HG03378 (cell line): ENCODE data around the gene PLD2.

Experiments used
- ATAC-seq: cut with Tn5 transposase; IDR thresholded peaks from one replicate; pipeline ENCODE4 v1.9.1; 2021; ENCODE audit warnings: mild to moderate bottlenecking, moderate library complexity; ENCODE audit not compliant: unreplicated experiment

PLD2 gene

DNA sequence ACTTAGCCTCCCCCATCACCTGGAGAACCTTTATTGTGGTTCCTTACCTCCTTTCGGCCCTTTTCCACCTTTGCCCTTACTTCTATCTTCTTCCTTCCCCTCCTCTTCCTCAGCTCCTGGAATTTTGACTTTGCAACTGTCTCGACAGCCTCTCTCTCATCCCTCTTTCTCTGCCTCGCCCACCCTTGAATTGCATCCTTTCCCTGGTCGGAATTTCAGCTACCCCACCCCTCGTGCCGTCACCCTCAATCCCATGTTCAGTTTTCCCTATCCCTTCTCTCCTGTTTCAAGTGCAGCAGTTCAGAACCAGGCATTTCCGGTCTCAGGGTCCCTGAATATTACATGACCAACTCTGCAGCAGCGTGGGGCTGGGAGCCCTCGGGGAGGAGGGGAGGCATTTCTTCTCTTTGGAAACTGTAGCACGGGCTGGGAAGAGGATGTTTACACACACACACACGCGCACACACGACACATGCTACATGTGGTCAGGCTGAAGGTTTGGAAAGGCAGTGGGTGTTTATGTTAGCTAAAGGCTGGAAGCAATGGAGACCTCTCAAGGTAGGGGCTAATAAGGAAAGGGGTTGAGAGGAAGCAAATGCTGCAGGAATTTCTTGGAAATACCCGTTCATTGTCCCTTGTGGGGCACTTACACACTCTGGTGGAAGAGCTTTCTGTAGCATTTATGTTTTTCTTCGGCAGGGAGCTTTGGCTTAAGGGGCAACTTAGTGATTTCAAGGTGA is 27.2 kb downstream of the PLD2 start:
- ATAC-seq, result no peak

GRCh38 chr17:4834681-4835020 is 27.7 kb downstream of the PLD2 start:
- ATAC-seq, result no peak

GRCh38 chr17:4836221-4836620 is 29.3 kb downstream of the PLD2 start:
- ATAC-seq, result no peak

GRCh38 chr17:4837471-4838308 is 30.7 kb downstream of the PLD2 start:
- ATAC-seq, result no peak

GRCh38 chr17:4838309-4838785 is 31.4 kb downstream of the PLD2 start:
- ATAC-seq, result no peak

- ATAC-seq, result no peak
Observed at GRCh38 chr17:4839221-4839620, 32.3 kb downstream of the PLD2 start.

DNA sequence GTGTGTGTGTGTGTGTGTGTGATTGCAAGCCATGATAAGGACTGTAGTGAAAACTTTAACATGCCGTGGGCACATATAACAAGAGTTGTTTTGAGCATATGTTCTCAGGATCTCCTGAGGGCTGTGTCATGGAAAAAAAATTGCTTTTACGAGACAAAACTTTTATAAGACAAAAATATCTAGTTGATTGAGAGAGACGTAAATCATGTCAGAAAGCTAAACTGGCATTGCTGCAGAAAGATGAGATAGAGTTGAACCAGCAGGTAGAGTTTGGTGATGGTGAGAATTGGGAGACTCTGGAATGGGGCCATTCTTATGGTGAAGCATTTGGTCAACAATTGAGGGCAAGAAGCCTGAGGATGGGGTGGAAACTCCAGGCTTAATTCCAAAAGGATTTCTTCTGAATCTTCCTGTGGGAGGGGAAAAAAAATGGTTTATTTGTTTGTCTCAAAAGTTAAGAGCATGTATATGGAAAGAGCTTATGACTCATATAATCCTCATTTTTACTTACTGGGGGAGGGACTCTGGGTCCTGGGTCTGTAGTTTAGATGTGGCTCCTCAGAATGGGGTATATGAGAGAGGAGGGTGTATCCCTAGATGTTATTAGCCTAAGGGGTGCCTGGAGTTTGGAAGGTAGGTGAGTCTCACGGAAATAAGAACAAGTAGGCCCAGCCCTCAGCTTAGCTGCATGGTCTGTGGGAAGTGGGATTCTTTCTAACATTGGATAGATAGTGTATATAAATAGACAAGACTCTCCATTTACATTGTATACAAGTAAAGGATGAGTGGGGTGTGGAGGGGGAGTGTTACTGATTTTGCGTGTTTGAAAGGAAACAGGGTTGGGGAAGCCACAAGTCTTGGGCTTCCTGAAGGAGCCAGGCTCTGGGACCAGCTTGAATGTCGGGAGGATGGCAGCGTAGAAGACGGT is 33.3 kb downstream of the PLD2 start:
- ATAC-seq, result no peak

DNA sequence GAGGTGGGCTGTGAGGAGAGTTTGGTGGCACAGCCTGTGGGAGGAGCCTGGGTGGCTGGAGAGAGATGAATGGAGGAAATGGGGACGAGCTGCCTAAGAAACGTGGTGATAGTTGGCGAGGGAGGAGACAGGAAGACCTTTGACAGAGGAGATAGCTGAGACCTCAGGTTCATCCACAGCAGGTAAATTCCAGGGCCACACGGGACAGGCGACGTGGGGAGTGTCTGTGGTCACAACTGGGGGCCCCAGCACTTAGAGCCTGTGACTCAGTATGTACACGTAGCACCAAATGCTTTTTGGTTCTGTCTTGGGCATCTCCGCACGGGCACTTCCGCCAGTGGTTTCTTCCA is 33.9 kb downstream of the PLD2 start:
- no peak for ATAC-seq

DNA sequence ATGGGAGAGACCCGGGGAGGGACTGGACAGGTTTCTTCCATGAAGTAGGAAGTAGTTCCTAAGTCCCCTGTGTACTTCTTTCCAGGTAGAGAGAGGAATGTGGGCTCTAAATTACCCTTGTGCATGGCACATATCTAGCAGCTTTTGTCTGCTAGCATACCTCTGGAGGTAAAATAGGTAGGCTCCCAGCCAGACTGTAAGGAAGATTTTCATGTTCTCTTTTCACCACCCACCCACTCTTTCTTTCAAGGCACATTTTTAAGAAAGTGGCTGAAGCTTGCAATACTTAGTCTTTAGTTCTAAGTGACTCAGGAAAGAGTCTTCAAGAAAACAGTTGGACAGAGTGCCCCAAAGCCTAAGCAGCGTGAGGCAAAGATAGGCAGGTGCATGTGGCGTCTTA is 35.4 kb downstream of the PLD2 start:
- no peak for ATAC-seq

GRCh38 chr17:4843321-4844000 is 36.5 kb downstream of the PLD2 start:
- no peak for ATAC-seq

DNA sequence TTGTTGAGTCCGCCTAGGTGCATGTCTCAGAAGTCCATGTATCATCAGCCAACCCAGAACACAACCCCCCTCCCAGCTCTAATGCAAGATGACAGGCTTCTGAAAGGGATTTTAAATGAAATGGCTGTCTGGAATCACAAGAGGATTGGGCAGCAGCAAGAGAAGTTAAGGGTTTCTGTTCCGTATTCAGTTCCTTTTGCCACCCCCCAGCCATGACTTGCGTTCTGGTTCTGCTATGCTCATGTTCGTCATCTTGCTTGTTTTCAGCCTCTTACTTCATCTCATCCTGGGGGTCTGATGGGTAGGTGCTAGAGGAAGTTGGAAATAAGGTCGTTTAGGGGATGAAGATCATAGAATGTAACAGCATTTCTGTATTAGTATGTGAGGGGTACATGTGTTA is 38.2 kb downstream of the PLD2 start:
- no peak for ATAC-seq

DNA sequence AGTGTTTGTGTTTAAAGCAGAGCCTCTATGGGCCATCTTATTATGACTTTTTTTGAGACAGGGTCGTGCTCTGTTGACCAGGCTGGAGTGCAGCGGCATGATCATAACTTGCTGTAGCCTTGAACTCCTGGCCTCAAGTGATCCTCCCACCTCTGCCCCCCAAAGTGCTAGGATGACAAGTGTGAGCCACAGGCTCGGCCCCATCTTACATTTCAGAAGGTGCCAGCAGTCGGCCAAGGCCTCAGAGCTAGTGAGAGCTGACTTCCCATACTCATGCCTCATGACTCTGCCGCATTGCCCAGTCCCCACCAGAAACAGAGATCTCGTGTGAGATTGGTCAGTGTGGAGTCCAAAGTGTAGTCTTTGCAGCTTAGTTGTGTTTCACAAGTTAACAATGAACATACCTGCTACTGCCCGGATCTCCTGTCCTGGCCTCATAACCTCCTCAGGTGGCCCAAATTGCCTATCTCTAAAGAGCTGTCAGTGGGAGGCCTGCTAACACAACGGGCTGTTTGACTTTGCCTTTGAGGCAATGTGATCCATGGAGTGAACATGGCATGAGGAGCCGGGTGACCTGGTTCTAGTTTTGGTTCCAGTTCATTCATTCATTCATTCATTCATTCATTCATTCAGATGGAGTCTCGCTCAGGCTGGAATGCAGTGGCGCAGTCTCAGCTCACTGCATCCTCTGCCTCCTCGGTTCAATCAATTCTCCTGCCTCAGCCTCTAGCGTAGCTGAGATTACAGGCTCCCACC is 39.9 kb downstream of the PLD2 start:
- ATAC-seq, result no peak

- no peak for ATAC-seq
Observed at GRCh38 chr17:4849011-4849536, 42.1 kb downstream of the PLD2 start.

- no peak for ATAC-seq
Observed at GRCh38 chr17:4850246-4850645, 43.3 kb downstream of the PLD2 start.

- no peak for ATAC-seq
Observed at GRCh38 chr17:4851084-4851483, 44.1 kb downstream of the PLD2 start.

DNA sequence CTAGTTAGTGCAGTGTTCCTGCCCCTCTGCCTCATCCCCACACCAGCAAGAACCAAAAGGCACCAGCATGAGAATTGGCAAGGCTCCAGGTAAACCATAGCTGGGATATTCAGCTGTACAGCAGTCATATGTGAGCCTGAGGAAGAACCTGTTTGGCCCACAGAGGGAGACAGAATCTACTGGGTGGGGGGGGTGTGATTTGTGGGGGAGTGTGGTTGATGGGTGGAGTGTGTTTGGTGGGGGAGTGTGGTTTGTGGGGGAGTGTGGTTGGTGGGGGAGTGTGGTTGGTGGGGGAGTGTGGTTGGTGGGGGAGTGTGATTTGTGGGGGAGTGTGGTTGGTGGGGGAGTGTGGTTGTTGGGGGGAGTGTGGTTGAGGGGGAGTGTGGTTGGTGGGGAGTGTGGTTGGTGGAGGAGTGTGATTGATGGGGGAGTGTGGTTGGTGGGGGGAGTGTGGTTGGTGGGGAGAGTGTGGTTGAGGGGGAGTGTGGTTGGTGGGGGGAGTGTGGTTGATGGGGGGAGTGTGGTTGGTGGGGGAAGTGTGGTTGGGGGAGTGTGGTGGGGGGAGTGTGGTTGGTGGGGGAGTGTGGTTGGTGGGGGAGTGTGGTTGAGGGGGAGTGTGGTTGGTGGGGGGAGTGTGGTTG is 45.7 kb downstream of the PLD2 start:
- no peak for ATAC-seq

DNA sequence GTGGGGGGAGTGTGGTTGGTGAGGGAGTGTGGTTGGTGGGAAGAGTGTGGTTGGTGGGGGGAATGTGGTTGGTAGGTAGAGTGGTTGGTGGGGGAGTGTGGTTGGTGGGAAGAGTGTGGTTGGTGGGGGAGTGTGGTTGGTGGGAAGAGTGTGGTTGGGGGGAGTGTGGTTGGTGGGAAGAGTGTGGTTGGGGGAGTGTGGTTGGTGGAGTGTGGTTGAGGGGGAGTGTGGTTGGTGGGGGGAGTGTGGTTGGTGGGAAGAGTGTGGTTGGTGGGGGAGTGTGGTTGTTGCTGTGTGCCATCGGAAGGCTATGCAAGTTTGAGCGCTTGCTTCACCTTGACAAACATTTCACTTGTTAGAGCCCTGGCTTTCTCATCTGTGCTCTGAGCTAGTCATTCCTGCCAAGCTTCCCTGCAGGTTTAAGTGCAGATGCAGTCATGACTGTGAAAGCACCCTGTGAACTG is 46.3 kb downstream of the PLD2 start:
- no peak for ATAC-seq

- ATAC-seq, result no peak
Observed at GRCh38 chr17:4854111-4854681, 47.2 kb downstream of the PLD2 start.
